ENCODE measurements around the gene ATP13A4.
"Not testable (repeated sequence)": the region's sequence is repeated elsewhere in the genome, so short reads cannot be mapped to it uniquely, and the experiment has no call there.

The ATP13A4 gene

DNA sequence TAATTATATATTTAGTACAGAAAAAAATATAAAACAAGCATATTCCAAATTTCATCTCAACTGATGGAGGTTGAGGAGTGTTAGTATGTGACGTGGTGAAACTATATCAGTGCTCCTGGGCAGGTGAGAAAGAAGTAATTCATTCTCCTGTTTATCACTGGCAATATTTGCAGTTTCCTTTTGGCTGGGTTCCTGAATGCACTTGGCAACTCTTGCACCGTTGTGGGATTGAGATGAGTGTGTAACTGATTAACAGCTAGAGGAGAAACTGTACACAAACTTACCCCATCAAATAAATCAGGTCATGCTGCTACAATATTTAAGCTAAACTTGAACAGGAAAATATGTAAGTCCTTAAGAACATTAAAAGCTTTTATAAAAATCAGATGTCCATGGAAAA is 2.1 kb upstream of the ATP13A4 start:
- no peak for DNase-seq (ENCODE audit: low spot score)

DNA sequence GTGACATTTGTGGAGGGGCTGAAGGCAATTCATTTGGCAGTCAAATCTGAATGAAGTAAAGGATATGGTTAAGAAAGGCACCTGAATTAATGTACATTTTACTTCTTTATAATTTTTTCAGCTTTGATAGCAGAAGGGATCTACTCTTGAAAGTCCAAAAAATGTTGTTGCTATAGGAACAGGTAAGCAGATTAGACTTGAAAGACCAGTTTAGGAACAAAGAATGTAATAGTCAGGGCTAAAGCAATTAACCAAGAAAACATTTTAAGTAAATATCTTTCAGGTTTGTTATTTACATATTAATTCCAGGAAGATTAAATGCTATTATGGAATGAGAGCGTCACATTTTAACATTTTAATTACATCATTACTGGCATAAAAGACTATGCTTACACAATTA is 1.1 kb downstream of the ATP13A4 start:
- DNase-seq (ENCODE audit: low spot score), result no peak

- DNase-seq (ENCODE audit: low spot score), result no peak
These were observed 1.8 kb downstream of the ATP13A4 start for GRCh38 chr3:193552923-193553322.

DNA sequence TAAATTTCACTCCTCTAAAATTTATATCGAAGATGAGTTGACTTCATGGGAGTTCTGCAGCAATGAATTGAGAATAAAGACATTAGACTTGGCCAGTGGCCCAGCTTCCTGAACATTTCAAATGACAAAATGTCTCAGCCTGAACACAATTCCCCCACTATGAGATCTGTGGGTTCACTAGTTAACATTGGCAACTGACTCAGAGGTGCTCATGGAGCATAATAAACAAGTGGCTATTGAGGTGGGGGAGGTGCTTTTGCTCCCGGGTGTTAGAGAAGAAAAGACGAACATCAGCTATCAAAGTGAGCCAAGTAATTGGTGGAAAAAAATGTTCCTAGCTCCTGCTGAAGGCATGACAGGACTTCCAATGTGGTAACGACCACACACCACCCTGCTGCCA is 6.3 kb downstream of the ATP13A4 start:
- DNase-seq (ENCODE audit: low spot score), result no peak

- no peak for DNase-seq (ENCODE audit: low spot score)
These were observed 8.6 kb downstream of the ATP13A4 start for GRCh38 chr3:193546129-193546528.

- no peak for DNase-seq (ENCODE audit: low spot score)
These were observed 9.4 kb downstream of the ATP13A4 start for GRCh38 chr3:193545304-193545703.

GRCh38 chr3:193544289-193544688 is 10.4 kb downstream of the ATP13A4 start:
- DNase-seq (ENCODE audit: low spot score), result no peak

- no peak for DNase-seq (ENCODE audit: low spot score)
These were observed 24.2 kb downstream of the ATP13A4 start for GRCh38 chr3:193530231-193531165.

GRCh38 chr3:193526085-193526484 is 28.6 kb downstream of the ATP13A4 start:
- DNase-seq (ENCODE audit: low spot score), result not testable (repeated sequence)

- DNase-seq (ENCODE audit: low spot score), result no peak
These were observed 32.2 kb downstream of the ATP13A4 start for GRCh38 chr3:193522473-193522872.

DNA sequence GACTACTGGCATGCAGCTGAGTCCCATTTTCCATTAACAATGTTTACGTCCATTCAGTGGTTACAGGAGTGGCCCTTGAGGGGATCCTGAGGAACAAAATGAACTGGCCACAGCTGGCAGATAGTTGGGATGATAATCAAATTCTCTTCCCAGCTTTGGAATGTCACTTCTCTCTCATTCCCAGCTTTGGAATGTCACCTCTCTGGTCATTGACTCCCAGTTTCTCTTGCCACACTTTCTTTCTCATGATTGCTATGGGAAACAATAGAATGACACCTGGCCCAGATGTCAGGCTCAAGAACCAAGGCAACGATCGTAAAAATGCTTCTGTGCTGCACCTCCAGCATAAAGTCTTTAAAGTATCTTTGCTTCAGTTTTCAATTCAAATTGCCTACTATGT is 34.0 kb downstream of the ATP13A4 start:
- DNase-seq (ENCODE audit: low spot score), result no peak

DNA sequence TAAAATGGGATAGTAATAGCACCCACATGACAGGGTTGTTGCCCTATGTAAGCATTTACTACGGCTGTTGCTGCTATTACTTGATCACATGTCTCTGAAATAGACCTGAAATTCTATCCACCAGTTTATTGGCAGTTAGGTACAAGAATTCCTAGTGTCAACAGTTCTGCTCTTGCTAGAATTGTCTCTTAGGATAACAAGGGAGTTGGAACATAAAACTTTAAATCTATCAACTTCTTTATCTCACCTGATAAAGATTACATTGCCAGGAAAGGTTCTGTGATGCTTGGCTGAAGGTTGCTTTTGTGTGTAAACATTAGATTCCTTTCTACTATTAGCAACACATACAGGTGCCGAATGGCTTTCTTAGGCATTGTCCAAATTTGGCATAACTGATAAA is 38.7 kb downstream of the ATP13A4 start:
- no peak for DNase-seq (ENCODE audit: low spot score)

DNA sequence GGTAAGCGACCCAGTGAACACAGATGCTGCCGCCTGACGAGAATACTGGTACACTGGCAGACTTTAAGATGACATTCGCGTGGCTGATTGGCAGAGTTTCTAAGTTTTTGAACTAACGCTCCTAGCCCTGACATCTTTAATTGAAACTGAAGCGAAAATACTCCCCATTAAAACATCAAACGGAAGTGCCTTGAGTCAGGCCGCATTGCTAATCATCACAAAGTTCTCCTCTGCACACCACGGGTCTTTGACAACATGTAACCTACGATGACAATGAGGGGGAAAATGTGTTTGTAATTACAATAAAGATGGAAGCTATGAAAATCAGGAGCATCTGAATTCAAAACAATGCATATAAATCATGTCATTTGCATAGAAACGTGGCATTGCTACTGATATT is 44.5 kb downstream of the ATP13A4 start:
- no peak for DNase-seq (ENCODE audit: low spot score)

- no peak for DNase-seq (ENCODE audit: low spot score)
These were observed 45.4 kb downstream of the ATP13A4 start for GRCh38 chr3:193509103-193509965.

- DNase-seq (ENCODE audit: low spot score), result no peak
These were observed 46.6 kb downstream of the ATP13A4 start for GRCh38 chr3:193508108-193508507.

DNA sequence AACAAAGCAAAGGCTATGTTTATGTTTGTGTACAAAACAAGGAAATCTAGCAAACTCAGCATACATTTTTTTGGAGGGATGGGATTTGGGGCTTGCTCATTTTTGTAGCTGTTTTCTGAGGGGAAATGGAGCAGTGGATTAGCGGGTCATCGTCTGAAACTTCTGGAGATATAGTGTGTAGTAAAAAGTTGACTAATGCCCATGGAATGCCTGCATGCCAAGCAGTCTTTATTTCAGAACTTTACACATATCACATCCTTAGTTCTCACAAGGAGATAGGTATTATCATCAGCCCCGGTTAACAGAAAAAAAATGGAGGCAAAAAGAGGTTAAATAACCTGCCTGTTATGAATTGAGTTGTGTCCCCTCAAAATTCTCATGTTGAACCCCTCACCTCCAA is 47.1 kb downstream of the ATP13A4 start:
- DNase-seq (ENCODE audit: low spot score), result no peak

- DNase-seq (ENCODE audit: low spot score), result no peak
These were observed 47.8 kb downstream of the ATP13A4 start for GRCh38 chr3:193506921-193507320.

DNA sequence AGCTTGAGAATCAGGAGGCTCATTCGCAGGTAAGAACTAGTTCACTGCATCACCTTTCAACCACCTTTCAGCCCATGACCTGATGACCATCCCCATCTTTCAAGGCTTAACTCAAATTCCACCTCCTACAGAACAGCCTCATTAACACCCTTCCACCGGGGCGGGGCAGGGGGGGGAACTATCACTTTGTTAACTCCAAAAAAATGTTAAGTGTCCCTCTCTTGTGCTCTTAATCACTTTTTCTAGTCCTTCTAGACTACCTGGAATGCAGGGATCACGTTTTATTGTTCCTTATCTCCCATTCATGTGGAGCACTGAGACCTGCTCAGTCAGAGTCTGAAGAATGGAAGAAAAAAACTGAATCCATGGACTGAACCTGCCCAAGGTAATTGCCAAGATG is 51.8 kb downstream of the ATP13A4 start:
- DNase-seq (ENCODE audit: low spot score), result no peak

- DNase-seq (ENCODE audit: low spot score), result no peak
These were observed 54.8 kb downstream of the ATP13A4 start for GRCh38 chr3:193499801-193500485.

DNA sequence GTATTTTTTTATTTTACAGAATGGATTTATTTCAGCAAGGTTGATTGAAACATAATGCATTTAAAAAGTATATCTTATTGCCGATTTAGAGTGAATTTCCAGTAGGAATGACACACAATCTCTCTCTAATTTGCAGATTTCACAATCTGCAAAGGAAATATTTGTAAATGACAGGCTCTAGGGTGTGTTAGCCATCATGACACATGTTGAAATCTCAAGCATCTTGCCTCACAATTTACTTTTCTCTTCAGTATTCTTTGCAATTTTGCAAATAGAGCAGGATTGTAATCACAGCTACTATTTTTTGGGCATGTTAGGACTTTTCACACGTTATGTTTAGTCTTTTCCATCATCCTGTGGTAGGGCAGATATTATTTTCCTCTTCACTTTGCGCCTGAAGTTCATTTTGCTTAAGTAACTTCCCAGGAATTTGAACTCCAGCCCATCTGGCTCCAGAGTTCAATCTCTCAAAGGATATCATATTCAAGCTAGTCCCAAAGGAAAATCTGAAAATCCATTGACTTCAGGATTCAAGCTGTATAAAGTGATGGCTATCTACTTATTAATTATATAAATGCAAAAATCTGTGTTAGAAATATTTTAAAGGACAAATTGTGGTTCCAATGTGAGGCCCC is 55.4 kb downstream of the ATP13A4 start:
- no peak for DNase-seq (ENCODE audit: low spot score)

- DNase-seq (ENCODE audit: low spot score), result no peak
These were observed 56.5 kb downstream of the ATP13A4 start for GRCh38 chr3:193498215-193498614.

DNA sequence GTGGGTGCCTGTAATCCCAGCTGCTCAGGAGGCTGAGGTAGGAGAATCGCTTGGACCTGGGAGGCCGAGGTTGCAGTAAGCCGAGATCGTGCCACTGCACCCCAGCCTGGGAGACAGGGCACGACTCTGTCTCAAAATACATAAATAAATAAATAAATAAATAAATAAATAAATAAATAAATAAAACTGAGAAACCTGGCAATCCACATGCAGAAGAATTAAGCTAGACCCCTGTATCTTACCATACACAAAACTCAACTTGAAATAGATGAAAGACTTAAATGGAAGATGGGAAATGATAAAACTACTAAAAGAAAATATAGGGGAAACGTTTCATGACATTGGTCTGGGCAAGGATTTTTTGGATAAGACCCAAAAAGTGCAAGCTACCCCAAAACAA is 58.0 kb downstream of the ATP13A4 start:
- DNase-seq (ENCODE audit: low spot score), result no peak
